ENCODE data around the gene TRIM9. TPM values are rescaled to one million over a fixed set of nuclear protein-coding genes. Genes with fewer than 3 reads are reported as not detected.
"Not testable (repeated sequence)": the region's sequence is repeated elsewhere in the genome, so short reads cannot be mapped to it uniquely, and the experiment has no call there.

The TRIM9 gene
- total RNA-seq, 1 donor from 2014 or later = 28.5 TPM

- FAIRE-seq (no peak), DNase-seq (ENCODE audit: low spot score in 2 of 2) (peak; percentile 68 to 72)
These were observed 150.8 kb downstream of the TRIM9 start, which contains the start of gene PYGL for GRCh38 chr14:50943943-50944646. PYGL (minus strand) TSS chr14:50944483; CDS start chr14:50944403, 80 bp downstream.

DNA sequence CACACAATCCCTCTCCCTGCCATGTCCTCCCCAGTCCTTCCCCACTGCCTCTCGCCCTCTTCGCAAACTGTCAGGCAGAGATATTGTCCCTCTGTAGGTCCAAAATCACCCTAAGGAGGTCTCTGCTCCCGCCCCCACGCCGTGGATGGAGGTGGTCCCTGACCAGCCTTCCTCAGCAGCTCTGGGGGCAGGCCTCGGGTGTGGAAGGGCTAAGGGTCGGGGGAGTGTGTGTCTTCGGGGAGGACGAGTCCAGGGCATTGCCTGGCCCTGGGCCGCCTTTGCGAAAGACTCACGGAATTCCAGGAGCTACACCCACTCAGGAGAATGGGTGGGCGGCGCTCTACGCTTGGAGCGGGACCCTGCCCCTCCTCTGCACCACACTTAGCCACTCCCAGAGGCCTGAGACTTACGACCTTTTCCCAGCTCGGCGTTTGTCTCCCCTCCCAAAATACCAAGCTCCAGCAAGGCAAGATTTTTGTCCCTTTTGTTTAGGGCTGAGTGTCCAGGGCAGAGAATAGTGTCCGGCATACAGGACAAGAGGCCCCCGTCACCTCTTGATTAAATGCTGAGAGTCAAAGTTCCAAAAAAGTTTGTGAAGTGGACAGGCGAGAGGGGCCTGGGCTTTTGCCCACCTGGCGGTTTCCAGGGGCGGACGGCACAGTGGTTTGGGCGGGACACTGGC, 151.5 kb downstream of the TRIM9 start:
- no peak for FAIRE-seq
- no peak for DNase-seq (ENCODE audit: low spot score in 2 of 2)

- not testable (repeated sequence) for FAIRE-seq; DNase-seq (ENCODE audit: low spot score in 2 of 2)
These were observed 153.3 kb downstream of the TRIM9 start for GRCh38 chr14:50941638-50942037.

DNA sequence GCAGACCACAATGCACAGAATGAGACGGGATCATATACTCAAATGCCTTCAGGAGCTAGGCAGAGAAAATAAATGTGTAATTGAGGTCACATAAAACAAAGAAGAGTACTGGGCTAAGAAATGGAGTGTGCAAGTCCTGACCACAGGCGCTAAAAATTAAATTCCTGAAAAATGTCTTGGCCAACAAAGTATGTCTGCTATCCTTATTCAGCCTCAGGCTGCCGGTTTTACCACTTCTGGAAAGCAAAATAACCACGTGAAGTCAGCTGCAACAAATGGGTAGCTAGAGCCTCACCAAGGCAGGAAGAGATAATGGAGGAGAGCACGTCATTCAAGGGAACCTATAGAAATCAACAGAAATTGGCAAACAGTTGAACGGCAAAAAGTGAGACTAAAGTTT, 153.8 kb downstream of the TRIM9 start:
- FAIRE-seq (no peak), DNase-seq (ENCODE audit: low spot score in 2 of 2) (no peak)

DNA sequence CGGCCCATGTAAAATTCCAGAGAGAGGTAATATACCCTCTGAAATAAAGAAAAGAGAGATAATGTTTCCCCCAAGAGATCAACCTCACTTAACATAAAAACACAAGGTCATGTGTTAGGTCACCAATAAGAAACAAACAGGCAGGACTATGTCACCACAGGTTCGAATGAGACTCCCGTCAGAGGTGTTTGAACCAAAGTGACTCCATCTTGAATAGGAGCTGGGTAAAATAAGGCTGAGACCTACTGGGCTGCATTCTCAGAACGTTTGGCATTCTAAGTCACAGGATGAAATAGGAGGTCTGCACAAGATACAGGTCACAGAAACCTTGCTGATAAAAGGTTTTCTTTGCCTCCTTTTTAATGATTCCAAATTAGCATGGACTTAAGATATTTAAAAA, 157.1 kb downstream of the TRIM9 start:
- FAIRE-seq (no peak), DNase-seq (ENCODE audit: low spot score in 2 of 2) (no peak)

- DNase-seq (ENCODE audit: low spot score in 2 of 2) (no peak), FAIRE-seq (no peak)
These were observed 157.6 kb downstream of the TRIM9 start for GRCh38 chr14:50937325-50937724.

GRCh38 chr14:50936882-50937281, 158.0 kb downstream of the TRIM9 start:
- no peak for FAIRE-seq
- DNase-seq (ENCODE audit: low spot score in 2 of 2) = no peak

DNA sequence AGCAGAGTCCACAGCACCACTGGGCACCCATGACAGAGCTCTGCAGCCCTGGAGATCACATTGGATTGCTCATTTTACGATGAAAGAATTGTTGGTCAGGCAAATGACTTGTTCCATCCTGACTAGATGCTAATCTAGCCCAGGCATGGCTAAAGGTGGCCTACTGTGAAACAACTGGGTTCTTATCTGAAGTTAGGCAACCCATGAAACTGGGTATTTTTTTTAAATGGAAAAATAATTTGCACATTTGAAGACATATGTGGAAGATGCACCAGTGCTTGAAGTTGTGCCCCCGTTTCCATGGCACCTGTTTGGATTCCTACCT, 158.9 kb downstream of the TRIM9 start:
- FAIRE-seq (no peak), DNase-seq (ENCODE audit: low spot score in 2 of 2) (no peak)

GRCh38 chr14:50935126-50936015, 159.5 kb downstream of the TRIM9 start:
- FAIRE-seq (no peak), DNase-seq (ENCODE audit: low spot score in 2 of 2) (no peak)

DNA sequence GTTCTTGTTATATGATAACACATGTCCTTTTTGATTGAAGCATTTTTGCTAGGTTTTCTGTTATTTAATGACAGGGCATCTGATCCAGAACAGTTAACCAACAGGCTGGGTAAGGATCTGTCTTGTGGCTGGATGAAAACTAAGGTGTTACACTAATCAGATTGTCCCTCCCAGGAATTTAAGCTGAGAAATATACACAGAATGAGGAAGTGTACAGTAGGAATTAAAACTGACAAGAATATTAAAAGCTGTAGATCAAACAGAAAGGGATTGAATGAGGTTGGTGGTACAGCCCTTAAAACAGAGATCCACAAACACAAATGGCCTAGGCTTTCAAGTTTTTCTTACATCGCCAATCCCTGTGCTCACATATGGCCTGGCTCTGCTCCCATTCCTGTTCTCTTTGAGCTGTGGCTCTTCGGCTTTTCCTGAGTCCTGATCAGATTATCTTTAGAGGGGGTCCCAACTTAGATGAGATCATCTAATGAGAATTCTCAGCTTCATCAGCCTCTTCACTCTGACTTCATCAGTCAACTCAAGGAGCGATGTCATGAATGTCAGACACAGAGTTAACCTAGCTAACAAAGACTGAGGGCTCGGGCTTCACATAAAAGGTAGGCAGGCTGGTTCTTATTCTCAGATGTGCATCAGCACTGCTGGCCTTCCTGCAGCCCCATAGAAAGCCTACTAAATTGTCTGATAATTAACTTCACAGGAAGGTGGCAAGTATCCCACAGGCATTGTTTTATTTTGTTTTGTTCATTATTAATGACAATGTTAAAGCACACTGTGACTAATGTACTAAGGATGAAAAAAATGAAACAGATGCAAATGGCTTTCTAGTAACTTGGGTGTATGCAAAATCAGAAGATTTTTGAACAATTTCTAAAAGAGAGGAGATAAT, 162.1 kb downstream of the TRIM9 start:
- FAIRE-seq (no peak), DNase-seq (ENCODE audit: low spot score in 2 of 2) (no peak)

- DNase-seq (ENCODE audit: low spot score in 2 of 2) (no peak), FAIRE-seq (no peak)
These were observed 162.7 kb downstream of the TRIM9 start for GRCh38 chr14:50932156-50932555.

DNA sequence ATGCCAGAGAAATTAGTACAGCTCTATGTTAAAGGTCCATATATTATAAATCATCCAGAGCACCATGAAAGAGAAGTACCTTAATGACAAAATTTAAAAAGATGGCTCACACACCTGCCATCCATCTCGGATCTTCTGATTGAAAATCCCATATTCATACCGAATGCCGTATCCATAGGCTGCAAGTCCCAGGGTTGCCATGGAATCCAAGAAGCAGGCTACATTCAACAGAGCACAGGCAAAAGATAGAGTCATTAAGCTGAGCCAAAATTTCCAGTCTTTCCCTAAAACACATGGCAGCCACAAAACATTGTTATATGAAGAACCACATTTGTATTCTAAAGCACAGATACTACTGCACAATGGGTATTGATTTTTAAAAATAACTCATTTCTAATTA, 163.3 kb downstream of the TRIM9 start:
- FAIRE-seq = no peak
- DNase-seq (ENCODE audit: low spot score in 2 of 2) = no peak

DNA sequence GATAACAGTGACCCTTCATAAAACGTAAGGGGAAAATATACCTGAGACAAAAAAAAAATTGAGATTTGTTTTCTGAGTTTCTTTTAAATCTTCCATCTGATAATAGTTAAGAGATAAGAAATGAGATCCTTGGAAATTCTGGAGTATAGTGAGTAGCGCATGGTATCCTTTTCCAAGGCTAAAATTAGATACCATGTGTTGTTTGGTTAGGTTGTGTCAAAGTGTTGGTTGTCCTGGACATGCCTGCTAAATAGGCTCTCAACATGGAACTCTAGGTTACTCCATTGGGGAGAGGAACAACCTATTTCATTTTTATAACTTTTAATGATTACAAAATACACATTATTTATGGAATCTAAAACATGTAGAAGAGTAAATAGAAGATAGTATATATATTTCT, 165.4 kb downstream of the TRIM9 start:
- no peak for FAIRE-seq
- no peak for DNase-seq (ENCODE audit: low spot score in 2 of 2)

DNA sequence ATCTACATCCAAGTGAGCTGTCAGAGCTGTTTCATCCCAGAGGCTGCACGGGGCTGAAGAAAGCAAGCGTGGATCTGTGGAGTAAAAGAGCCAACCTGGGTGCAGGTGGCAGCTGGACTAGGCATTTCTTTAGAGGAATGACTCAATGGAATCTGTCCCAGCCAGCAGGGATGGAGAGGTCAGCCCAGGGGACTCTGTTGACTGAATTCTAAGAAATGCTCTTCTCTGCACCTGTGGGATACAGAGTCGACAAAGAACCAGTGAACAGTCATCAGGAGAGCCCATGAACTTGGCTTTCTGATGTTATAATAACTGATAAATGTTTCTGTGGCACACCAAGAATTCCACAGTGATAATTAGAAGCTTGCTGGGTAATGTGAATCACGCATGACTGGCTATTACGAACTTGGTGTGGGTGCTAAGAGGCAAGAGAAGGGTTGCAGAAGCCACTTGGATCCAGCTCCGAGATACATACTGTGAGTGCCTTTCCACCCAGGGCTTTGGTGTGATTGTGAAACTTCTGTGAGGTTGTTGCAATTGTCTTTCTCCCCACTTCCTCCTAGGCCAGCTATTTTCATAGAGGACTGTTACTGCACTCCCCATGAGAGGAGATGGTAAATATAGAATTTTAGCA, 166.8 kb downstream of the TRIM9 start:
- FAIRE-seq = no peak
- no peak for DNase-seq (ENCODE audit: low spot score in 2 of 2)

GRCh38 chr14:50926851-50927386, 168.0 kb downstream of the TRIM9 start:
- FAIRE-seq (no peak), DNase-seq (ENCODE audit: low spot score in 2 of 2) (no peak)

Measured in frontal cortex (tissue), 4 donors.